Psoas muscle (tissue), 8 donors: ENCODE data around the gene GPALPP1. TPM values are rescaled to one million over a fixed set of nuclear protein-coding genes. Genes with fewer than 3 reads are reported as not detected.
"Not testable (repeated sequence)": the region's sequence is repeated elsewhere in the genome, so short reads cannot be mapped to it uniquely, and the experiment has no call there.

ENCODE experiments used
- ATAC-seq, 4 donors: fragments of 200-7000 bp; cut with Tn5 transposase; one replicate each; pipeline ENCODE4 v1.9.1; 2020; ENCODE audit warnings: moderate library complexity in 3 of 4, mild to moderate bottlenecking in 2 of 4
- DNase-seq, 2 donors: peaks; one replicate each; pipeline ENCODE4 v3.0.0-alpha.2; 2020
- H3K27ac ChIP-seq: fragments of 200-600 bp; one replicate; pipeline ENCODE4 v1.8.0; 2022
- H3K27me3 ChIP-seq, 3 donors: fragments of 200-600 bp in 1 of 3; one replicate each; pipeline versions ENCODE4 v1.6.1 to v1.8.0; 2013 to 2022; ENCODE audit warnings: low read length in 2 of 3, mild to moderate bottlenecking in 2 of 3, moderate library complexity in 1 of 3; ENCODE audit not compliant: insufficient read depth in 3 of 3
- H3K36me3 ChIP-seq, 2 donors: fragments of 200-600 bp in 1 of 2; one replicate each; pipeline versions ENCODE4 v1.6.1 to v1.8.0; 2013 to 2022; ENCODE audit warnings: low read depth in 1 of 2, mild to moderate bottlenecking in 1 of 2, moderate library complexity in 1 of 2; ENCODE audit not compliant: insufficient read depth in 1 of 2
- H3K4me1 ChIP-seq: fragments of 200-600 bp; one replicate; pipeline ENCODE4 v1.8.0; 2022
- H3K4me3 ChIP-seq: fragments of 200-600 bp; one replicate; pipeline ENCODE4 v1.8.0; 2022; ENCODE audit warnings: mild to moderate bottlenecking
- H3K9me3 ChIP-seq: fragments of 200-600 bp; one replicate; pipeline ENCODE4 v1.8.0; 2022
- CTCF ChIP-seq: fragments of 200-600 bp; IDR thresholded peaks from one replicate; pipeline ENCODE4 v1.8.0; 2022; ENCODE audit warnings: antibody characterized with exemption
- WGBS, 3 donors: extraction: QIAGEN DNeasy Blood & Tissue Kit; methylation state at CpG; one replicate each; pipeline versions ENCODE4 v1.1.6 to v1.1.7; 2013; 5-methylcytosine and 5-hydroxymethylcytosine counted together
- intact Hi-C, 2 donors: fragments of 100-400 bp; cut with DNase I; formaldehyde crosslinking; loops; one replicate each; pipeline versions ENCODE4 v1.11.0 to v1.14.2; 2022
- long read RNA-seq, 2 donors: library from polyadenylated mRNA; unstranded; transcript quantifications; one replicate each; pipeline ENCODE4 v2.0.0, GENCODE V29; 2021
- polyA plus RNA-seq, 3 donors: library from polyadenylated mRNA; stranded (reverse); fragments of 200-250 nt; gene quantifications; one replicate each; pipeline ENCODE4 v1.2.3, GENCODE V29; 2013
- total RNA-seq, 4 donors: library from RNA; stranded (reverse); fragmentation: NEBNext Ultra II Directional in 2 of 4; extraction: Animal tissue kit (Norgen Biotek cat#: 25700) in 2 of 4; gene quantifications; one replicate each; pipeline versions ENCODE4 v1.2.1 to v1.2.4, GENCODE V29; 2021 to 2023
- donor health status: healthy with polysubstance abuse.
- donor health status: DM: no; HTN: no; CAD: no; lungs with moderate emphysema.
- donor health status: Bipolar disorder and iron deficiency.
- donor health status: healthy.
- donor health status: DM: yes; HTN: yes; CAD: no.
- donor health status: DM: no; HTN: no; CAD: no.
- donor health status: DM: no; HTN: no; CAD: no.
- donor health status: DM: yes; HTN: yes; CAD: no.

Gene GPALPP1
- 10 to 100 TPM; 12.0 to 16.2 (median 13.1) TPM for total RNA-seq
- polyA plus RNA-seq: 1 to 10 TPM; 5.4 to 8.4 (median 5.5) TPM
- long read RNA-seq, donor 1, partial matches to known transcripts: 0 of 1 reads
- long read RNA-seq, donor 1, other reads (novel, unspliced or antisense): 0 of 1 reads
- long read RNA-seq, donor 2, partial matches to known transcripts: 2 of 6 reads
- long read RNA-seq, donor 2, other reads (novel, unspliced or antisense): 2 of 6 reads

- H3K27ac ChIP-seq: peak within 1 kb of the TSS; percentile 92
- peaks cover 3 to 18% of the 10 kb centered on the region in 2 donors for H3K36me3 ChIP-seq
- peak; percentile 15 for TF ChIP-seq CTCF
- ATAC-seq (peak; percentile 96 to 97 (median 96)), DNase-seq (peak; percentile 94 to 97)
- H3K9me3 ChIP-seq: no peaks in the 10 kb centered on the region
- H3K27me3 ChIP-seq: no peaks in the 10 kb centered on the region
- intact Hi-C loops: no loop called here
- peaks cover 40% of the 10 kb centered on the region for H3K4me1 ChIP-seq
- H3K4me3 ChIP-seq: peak within 1 kb of the TSS; percentile 84
- 0 to 1% (median 0%) methylated on average over 59 to 66 of the region's 66 CpGs for WGBS, 3 donors
Observed at GRCh38 chr13:44989071-44989889, at the start of gene GPALPP1, which contains the start of gene NUFIP1. Gene GPALPP1 (plus strand): TSS chr13:44989538. CDS start chr13:44989655, 117 bp downstream. Gene NUFIP1 (minus strand): TSS chr13:44989471. CDS start chr13:44989436, 35 bp downstream.

GRCh38 chr13:44943411-44943810 lies 45.9 kb upstream of the GPALPP1 start:
- intact Hi-C loops, DNase-seq, H3K27me3 ChIP-seq, ATAC-seq, H3K27ac ChIP-seq, H3K4me3 ChIP-seq, H3K9me3 ChIP-seq, H3K4me1 ChIP-seq: not testable (repeated sequence)
- WGBS, 3 donors: 58 to 74% (median 58%) methylated on average over 4 of the region's 4 CpGs
- peaks cover 0 to 18% of the 10 kb centered on the region in 2 donors for H3K36me3 ChIP-seq

- DNase-seq (no peak), ATAC-seq (no peak)
- Histone ChIP-seq H3K4me3 (no peak overlapping the region), H3K27me3 (no peaks in the 10 kb centered on the region), H3K36me3 (peaks cover 0 to 12% of the 10 kb centered on the region in 2 donors), H3K27ac (no peak overlapping the region), H3K4me1 (peaks cover 30% of the 10 kb centered on the region), H3K9me3 (no peaks in the 10 kb centered on the region)
- intact Hi-C loops: no loop called here
- TF ChIP-seq CTCF: no peak
Observed at GRCh38 chr13:44951184-44951583, 38.2 kb upstream of the GPALPP1 start.

GRCh38 chr13:44952671-44953070 lies 36.7 kb upstream of the GPALPP1 start:
- ATAC-seq (no peak), DNase-seq (no peak)
- Histone ChIP-seq H3K27ac (no peak overlapping the region), H3K27me3 (no peaks in the 10 kb centered on the region), H3K36me3 (peaks cover 0 to 13% of the 10 kb centered on the region in 2 donors), H3K4me3 (no peak overlapping the region), H3K9me3 (no peaks in the 10 kb centered on the region), H3K4me1 (peaks cover 30% of the 10 kb centered on the region)
- no peak for TF ChIP-seq CTCF
- intact Hi-C loops: no loop called here
- WGBS, 3 donors: 84 to 88% (median 84%) methylated on average over 2 of the region's 2 CpGs

GRCh38 chr13:44954224-44954623 lies 35.1 kb upstream of the GPALPP1 start:
- Histone ChIP-seq H3K4me1 (peaks cover 30% of the 10 kb centered on the region), H3K27ac (peak overlapping the region; percentile 12), H3K9me3 (no peaks in the 10 kb centered on the region), H3K4me3 (no peak overlapping the region), H3K36me3 (peaks cover 0 to 19% of the 10 kb centered on the region in 2 donors), H3K27me3 (no peaks in the 10 kb centered on the region)
- no peak for TF ChIP-seq CTCF
- intact Hi-C loops: no loop called here
- 61 to 88% (median 74%) methylated on average over 7 of the region's 7 CpGs for WGBS, 3 donors
- no peak for DNase-seq
- peak; percentile 35 to 66 (median 52) for ATAC-seq
